ENCODE data around the gene DSN1.
A peak's percentile ranks its signal among the peaks of the same experiment; 100 is the strongest.
"Not testable (repeated sequence)": the region's sequence is repeated elsewhere in the genome, so short reads cannot be mapped to it uniquely, and the experiment has no call there.

DSN1 gene, protein sequence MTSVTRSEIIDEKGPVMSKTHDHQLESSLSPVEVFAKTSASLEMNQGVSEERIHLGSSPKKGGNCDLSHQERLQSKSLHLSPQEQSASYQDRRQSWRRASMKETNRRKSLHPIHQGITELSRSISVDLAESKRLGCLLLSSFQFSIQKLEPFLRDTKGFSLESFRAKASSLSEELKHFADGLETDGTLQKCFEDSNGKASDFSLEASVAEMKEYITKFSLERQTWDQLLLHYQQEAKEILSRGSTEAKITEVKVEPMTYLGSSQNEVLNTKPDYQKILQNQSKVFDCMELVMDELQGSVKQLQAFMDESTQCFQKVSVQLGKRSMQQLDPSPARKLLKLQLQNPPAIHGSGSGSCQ

DNA sequence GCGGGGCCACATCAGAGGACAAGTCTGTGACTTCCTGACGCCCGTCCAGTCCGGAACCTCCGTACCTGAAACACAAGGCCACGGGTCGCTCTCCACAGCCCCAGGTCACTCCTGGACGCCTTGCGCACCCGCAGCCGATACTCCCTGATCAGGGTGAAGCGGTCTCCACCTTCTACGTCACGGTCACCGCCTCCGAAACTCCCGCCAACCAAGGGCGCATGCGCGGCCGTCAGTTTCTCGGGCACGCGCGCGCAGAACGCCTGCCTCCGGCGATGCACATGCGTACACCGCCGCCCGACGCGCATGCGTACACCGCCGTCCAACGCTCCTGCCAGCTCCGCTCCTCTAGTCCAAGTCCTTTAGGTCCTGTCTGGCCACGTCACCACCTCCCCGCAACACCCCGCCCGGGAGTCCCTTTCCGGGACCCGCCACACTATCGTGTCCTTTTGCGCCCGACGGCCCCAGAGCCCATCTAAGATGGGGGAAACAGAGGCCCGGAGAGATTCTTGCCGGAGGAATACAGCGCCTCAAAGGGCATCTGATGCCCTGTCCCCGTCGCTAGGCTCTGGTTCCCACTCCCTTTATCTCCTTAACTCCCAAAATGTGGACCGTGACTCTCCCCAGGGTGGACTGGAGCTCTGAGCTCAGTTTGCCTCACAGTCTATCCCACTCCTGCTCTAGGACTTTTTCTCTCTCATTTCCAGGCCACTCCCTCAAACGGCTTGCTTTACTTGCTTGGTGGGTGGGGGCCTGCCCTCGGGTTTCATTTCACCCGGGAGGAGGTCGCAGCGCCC lies at the start of gene DSN1:
Gene DSN1, minus strand, starts transcription at position 167 of the 794 bp plus-strand sequence. CDS start 2,305 bp downstream, outside the sequence.
- DNase-seq (ENCODE audit: low read depth): peak; percentile 95

DNA sequence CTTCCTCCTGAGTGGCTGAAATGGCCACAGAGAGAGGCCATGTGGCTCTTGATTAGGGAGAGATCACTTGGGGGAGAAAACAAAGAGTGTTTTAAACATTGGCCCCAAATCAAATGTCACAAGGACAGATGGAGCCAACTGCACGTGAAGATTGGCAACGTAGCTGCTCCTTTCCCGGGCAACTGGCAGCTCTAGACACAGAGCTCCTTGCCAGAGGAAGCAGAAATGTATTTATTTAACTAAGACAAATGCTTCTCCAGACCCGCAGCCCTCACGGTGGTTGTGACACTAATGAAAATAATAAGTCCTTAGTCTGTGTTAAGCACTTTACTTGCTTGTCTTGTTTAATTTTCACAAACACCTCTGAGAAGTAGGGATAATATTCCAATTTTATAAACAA lies 49.6 kb upstream of the DSN1 start:
- DNase-seq (ENCODE audit: low read depth): no peak

DNA sequence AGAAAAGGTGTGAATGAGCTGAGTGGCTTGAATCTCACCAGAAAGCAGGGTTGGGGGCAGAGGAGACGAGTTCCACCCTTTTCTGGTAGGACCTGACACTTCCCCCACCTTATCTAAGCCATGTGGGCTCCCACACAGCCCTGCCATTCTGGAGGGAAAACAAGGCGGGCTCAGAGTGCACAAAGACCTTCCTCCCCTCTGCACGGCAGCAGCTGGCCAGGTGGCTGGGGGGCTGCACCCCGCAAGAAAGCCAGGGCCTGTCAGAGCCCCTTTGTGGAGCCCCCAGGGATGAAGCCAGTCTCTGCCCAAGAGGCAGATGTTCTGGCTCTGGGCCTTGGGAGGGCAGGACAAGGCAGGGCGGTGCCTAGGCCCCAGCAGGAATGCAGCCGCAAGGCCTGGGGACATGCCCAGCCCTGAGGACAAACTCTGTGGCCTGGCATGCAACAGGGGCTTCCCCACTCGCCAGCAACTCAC lies 48.4 kb upstream of the DSN1 start:
- no peak for DNase-seq (ENCODE audit: low read depth)

DNA sequence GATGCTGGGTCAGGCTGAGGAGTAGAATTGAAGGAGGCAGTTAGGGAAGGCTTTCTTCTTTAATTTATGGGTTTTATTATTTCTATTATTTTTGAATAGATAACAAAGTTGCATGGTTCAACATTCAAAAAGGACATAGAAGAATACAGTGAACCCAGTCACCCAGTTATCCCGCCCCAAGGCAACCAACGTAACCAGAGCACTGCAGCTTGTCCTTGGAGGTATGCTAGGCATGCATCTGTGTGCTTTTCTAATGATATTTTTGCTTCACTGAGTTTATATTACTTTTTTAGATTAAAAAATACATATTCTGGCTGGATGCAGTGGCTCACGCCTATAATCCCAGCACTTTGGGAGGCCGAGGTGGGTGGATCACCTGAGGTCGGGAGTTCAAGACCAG lies 47.4 kb upstream of the DSN1 start:
- no peak for DNase-seq (ENCODE audit: low read depth)

DNA sequence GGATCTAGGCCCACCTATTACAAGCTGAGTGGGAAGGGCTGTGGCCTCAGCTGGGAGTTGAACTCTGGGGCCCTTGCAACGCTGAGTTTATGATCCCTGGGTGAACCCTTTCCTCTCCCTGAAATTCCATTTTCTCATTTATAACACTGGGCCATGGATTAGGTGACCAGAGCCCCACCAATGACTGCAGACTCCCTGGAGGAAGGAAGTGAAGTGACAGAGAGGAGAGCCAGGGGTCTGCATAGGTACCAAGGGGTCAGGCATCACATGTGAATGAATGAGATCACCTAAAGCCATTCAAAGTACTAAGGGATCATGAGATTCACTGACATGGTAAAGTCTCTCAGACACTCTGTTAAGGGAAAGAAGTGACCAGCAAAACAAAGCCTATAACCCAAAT lies 46.5 kb upstream of the DSN1 start:
- DNase-seq (ENCODE audit: low read depth): no peak

DNA sequence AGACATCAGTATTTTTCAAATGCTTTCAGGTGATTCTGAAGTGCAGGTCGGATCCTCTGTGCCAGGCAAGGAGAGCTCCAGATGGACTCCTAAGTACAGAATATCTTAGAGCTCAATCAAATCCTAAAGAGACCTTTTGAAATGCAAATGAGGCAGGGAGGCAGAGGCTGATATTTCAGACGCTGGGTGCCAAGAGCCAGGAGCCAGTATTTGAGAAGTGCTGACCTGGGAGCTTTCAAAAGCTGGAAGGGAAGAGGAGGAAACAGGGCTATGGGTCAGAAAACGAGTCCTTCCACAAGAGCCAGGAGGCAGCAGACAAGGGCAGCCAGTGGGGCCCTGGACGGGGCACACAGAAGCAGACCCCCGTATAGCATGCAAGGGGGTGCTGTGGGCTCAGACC lies 46.1 kb upstream of the DSN1 start:
- DNase-seq (ENCODE audit: low read depth): no peak

DNA sequence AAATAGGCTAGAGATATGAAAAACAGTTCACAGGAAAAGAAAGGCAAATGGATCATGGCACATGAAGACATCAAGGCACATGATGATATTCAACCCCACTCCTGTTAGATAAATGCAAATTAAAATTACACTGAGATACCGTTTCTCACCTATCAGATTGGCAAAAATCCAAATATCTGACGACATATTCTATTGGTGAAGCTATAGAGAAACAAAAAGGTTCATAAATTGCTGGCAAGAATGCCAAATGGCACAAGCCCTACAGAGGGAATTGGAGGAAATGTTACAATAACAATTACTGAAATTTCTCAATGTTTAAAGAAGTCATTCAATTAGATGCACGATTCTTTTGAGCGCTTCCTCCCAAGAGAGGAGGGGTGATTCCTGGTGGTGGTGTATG lies 45.3 kb upstream of the DSN1 start:
- no peak for DNase-seq (ENCODE audit: low read depth)

DNA sequence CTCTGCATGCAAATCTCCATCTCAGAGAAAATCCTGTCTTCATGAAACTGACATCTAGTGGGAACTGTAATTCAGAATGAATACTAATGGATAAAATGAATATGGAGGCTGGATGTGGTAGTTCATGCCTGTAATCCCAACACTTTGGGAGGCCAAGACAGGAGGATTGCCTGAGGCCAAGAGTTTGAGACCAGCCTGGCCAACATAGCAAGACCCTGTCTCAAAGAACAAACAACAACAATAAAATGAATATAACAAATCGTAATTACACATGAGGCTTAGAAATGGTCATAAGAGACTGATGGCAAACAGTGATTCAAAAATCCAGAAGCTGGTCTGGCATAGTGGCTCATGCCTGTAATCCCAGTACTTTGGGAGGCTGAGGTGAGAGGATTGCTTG lies 44.6 kb upstream of the DSN1 start:
- DNase-seq (ENCODE audit: low read depth): no peak

DNA sequence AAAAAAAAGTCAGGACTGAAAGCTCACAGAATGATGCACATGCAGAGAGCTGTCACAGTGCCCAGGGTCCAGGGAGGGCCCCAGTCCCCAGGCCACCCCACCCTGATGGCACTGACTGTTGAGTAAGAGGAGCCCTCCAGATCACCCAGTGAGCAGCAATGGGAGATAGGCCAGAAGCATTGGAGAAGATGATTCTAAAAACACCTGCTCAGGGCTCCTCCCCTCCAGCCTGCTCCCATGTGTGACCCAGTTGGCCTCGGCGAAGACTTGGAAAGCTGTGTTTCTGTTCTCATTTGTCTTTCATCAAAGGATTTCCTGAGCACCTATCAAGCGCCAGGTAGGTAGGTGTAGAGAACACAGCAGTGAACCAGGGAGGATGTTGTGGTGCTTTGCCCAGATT lies 43.9 kb upstream of the DSN1 start:
- DNase-seq (ENCODE audit: low read depth): no peak

DNA sequence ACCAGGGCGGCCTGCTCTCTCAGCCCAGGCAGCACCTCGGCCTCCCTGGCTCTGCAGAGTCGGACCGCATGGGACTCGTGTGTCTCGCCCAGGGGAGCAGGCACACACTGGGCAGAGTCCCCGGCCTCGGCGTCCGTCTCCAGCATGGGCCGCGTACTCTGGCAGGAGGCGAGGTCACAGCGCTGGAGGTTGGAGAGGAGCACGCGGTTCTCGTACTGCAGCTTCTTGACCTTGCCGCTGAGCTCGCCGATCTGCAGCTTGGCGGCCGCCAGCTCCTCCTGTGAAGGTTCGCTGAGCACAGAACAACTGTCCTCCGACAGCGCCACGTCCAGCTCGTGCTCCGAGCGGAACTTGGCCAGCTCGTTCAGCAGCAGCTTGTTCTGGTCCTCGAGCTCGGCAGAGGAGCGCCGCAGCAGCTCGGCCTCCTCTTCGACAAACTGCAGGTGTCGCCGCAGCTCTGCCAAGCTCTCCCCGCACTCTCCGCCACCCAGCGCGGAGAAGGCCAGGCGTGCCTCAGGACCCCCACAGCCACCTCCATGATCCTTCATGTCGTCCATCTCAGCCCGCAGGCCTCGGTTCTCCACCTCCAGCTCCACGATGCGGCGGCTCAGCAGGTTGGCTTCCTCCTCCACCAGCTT lies 42.0 kb upstream of the DSN1 start:
- no peak for DNase-seq (ENCODE audit: low read depth)

DNA sequence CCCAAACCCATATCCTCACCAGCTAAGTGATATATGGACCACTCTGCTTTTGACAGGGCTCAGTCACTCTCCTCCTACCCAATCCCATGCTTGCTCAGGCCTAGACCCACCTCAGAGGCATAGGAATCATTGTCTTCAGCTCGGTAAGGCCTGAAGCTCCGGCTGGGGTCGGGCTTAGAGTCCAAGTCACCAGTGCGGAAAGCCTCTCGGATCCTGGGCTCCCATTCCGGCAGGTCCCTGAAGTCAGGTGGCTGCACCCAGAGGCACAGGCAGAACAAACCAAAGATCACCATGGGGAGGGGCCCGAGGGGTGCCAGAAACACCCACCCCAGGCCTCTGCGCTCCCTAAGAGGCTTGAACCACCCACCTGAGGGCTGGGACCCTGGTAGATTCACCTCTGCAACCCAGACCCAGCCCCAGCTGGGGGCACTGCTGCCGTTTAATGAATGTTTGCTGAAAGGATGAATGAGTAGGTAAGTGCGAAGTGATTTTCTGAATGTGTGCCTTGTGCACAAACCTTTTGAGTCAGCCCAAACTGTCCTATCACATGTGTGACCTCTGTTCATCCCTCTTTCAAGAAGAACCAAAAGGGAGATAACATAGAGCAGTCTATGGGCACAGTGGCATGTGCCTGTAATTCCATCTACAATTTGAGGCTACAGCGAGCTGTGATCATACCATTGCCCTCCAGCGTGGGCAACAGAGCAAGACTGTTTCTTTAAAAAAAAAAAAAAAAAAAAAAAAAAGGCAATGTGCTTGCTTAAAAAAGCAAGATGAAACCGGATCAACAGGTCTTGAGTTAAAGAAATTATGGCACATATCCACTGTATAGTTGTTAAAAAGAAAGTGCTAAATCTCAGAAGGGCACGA lies 39.3 kb upstream of the DSN1 start:
- no peak for DNase-seq (ENCODE audit: low read depth)

DNA sequence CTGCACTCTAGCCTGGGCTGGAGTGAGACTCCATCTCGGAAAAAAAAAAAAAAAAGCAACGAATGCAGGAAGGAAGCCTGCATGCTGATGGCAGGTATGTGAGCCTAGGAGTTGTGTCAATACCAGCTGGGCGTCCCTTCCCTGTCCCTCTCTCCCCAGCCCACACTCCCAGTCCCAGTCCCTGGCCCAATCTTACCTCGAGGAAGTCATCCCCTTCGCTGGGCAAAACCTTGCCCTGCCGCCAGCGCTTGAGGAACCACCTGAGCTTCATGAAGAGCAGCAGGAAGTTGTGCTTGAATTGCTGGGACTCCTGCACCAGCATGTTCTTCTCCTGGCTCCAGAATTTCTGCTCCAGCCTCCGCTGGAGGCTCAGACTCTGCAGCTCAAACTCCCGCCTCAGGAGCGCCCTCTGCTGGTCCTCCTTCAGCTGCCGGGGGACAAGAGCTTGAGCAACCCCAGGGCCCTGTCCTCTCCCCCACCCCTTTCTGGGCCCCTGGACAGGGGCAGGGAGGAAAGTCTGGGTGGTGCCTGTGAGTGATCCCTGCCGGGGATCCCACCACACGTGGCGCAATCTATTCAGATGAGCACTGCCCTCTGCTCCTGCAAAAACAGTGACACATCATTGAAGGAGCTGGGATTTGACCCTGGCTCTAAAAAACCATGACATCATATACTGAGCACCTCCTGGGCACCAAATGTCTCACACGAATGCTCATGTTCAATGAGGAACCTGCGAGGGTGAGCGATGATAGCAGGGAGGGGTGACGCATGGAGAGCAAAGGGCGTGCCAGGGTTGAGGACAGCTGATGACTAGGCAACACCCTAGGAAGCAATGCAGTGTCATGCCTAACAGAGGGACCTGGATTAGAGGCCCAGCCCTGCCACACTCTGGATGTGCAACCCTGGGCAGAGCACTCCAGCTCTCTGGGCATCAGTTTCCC lies 35.0 kb upstream of the DSN1 start:
- DNase-seq (ENCODE audit: low read depth): peak; percentile 45

DNA sequence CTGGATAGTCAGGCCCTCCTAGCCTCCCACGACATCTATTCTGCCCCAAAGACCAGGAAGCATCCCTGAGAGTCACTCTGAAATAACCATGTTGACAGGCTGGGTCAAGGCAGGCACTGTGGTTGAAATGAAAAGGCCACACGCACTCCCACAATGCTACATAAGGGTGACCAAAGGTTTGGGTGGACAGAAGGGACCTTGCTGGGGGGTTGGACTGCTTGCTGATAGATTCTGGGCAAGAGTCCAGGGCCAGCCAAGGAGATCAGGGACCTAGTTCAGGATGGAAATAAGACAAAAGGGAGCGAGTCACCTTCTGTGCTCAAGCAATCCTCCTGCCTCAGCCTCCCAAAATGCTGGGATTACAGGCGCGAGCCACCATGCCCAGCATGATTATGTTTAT lies 32.5 kb upstream of the DSN1 start:
- no peak for DNase-seq (ENCODE audit: low read depth)

DNA sequence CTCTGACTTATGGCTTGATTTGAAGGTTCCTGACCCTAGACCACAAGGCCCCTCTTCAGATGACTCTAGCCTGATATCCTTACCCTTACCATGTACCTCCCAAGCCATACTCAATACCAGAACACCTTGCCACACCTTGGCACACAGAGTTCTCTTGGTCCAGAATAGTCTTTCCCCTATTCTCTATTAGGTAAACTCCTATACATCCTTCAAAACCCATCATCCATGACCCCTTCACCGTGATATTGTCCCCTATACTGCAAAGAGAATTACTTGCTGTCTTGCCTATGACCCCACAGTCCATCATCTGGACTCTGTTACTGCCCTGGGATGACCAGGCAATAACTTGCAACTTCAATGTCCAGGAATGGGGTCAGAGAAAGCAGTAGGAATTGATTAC lies 31.8 kb upstream of the DSN1 start:
- DNase-seq (ENCODE audit: low read depth): no peak

DNA sequence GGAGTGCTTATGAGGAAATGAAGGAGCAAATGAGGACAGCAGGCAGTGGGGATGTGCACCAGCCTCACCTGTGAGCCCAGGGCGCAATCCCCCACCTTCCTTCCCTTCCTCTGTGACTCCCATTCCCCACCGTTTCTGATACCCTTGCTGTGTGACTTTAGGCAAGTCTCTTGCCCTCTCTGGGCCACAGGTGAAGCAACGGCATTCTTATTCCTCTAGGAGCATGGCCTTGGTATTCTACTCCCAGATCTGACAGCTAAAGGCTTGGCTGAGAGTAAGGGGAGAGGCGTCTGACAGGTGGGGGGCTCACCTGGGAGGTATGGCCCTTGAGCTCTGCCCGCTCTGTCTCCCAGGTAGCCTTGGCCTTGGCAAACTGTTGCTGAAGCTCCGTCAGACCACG lies 30.9 kb upstream of the DSN1 start:
- DNase-seq (ENCODE audit: low read depth): no peak

DNA sequence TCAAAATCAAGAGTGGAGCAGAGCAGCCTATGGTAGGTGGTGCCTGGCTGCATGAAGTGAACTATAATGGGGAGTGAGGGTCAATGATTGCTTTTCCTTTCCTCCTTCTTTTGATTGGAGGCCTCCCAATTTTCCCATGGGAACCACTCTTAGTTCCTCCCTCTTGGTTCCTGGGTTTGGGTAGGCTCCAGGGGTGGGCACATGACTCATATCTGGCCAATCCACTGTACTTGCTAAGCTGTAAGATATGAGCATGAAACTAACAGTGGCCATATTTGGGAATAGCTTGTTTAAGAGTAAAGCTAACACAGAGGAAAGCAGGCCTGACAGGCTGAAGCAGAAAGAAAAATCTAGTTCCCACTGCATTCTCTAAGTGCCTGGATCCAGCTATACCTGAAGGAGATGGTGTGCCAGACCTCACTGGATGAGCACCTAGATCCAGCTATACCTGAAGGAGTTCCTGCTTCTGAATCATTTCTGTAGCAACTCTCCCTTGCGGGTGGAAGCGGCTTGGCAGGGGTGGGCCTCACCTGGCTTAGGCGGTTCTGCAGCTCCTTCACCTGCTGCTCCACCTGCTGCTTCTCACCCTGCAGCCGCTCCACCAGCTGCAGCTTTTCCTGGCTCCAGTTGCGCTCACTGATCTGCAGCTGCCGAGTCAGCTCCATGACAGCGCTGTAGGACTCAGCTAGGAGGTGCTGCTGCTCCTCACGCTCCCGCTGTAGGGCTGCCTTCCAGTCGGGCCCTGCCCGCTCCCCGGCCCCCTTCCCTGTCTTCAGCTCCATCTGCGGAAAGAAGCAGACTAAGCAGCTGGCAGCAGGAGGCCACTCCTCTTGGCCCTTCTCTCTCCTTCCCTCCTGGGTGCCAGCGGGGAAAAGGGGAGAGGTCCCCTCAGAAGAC lies 29.0 kb upstream of the DSN1 start:
- no peak for DNase-seq (ENCODE audit: low read depth)

DNA sequence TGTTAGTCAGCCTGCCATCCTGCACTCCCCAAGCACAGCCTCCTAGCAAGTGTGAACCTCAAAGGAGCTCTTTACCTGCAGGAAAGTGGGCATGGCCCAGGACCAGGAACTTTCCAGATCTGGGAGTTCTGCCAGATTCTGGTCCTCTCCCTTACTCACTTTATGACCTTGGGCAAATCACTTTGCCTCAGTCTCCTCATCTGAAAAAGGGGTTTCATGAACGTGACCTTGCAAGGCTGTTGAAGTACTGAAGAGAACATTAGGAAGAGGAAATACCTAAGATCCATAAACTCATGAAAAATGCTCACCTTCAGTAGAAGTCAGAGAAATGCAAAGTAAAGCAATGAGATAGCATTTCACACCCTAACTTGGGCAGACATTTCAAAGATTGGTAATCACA lies 26.8 kb upstream of the DSN1 start:
- DNase-seq (ENCODE audit: low read depth): no peak

DNA sequence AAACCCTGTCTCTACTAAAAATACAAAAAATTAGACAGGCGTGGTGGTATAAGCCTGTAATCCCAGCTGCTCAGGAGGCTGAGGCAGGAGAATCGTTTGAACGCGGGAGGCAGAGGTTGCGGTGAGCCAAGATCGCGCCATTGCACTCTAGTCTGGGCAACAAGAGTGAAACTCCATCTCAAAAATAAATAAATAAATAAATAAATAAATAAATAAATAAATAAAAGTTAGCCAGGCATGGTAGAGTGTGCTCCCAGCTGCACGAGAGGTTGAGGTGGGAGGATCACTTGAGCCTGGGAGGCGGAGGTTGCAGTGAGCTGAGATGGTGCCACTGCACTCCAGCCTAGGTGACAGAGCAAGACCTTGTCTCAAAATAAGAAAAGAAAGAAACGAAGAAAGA lies 25.8 kb upstream of the DSN1 start:
- not testable (repeated sequence) for DNase-seq (ENCODE audit: low read depth)

DNA sequence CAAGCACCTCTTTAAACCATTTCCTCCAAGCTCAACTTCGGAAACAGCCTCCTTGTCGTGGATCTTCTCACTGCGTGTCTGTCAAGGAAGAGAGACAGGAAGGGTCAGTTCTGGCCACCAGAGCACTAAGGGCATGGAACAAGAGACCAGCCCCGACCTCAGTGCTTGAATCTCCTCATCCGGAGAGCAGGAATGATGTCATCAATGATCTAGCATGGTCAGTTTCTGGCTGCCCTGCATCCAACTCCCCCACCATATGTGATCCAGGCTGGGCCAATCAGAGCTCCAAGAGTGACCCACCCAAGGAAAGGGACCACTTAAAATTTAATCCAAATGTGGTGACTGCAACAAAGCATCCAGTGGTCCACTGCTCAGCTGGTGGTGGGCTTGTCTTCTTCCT lies 23.3 kb upstream of the DSN1 start:
- no peak for DNase-seq (ENCODE audit: low read depth)

DNA sequence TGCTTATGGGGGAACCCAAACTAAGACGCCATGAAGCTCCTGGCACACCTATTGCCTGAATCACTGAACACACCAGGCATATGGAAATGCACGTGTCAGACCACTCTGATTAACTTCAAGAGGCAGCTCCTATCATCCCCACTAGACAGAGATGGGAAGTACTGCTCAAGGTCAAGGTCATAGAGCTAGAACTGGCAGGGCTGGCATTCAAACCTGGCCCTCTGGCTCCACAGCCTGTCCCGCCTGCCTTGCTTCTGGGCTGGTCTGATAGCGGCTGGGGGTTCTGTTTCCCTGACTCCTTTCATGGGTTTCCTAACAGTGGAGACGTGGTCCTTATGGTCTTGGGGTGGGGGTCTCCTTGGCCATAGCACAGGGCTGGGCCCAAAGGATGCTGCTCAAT lies 22.6 kb upstream of the DSN1 start:
- DNase-seq (ENCODE audit: low read depth): no peak
